ENCODE measurements around the gene ATCAY.
"Not testable (repeated sequence)": the region's sequence is repeated elsewhere in the genome, so short reads cannot be mapped to it uniquely, and the experiment has no call there.

Gene ATCAY

DNA sequence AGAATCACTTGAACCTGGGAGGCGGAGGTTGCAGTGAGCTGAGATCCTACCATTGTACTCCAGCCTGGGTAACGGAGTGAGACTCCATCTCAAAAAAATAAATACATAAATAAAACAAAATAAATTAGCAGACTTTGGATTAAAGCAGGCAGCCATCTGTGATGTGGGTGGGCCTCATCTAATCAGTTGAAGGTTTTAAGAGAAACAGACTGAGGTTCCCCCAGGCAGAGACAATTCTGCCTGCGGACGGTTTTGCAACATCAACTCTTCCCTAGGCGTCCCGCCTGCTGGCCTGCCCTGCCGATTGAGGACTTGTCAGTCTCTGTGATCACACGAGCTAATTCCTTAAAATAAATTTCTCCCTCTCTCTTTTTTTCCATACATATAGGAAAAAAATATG is 23.7 kb downstream of the ATCAY start:
- DNase-seq, result no peak

DNA sequence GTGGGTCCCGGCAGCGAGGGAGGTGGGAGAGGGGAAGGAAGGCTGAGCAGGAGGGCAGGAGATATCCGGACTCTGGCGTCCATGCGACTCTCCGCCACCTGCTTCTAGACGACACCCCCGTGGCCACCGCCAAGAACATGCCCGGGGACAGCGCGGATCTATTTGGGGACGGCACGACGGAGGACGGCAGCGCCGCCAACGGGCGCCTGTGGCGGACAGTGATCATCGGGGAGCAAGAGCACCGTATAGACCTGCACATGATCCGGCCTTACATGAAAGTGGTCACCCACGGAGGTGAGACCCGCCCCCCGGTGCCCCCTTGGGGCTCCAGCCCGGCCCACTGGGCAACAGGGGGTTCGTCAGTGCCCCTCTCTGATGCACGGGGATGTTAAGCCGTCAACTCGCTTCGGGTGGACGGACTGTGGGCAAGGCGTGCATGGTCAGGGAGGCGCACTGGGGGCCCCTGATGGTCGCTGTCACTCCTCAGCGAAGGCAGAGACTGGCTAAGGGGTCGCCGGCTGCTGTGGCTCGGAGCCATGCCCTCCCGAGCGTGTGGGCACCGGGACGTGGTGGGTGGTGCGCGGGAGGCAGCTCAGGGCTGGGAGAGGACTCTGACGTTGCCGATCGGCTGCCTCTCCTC is 27.3 kb downstream of the ATCAY start:
- no peak for DNase-seq

DNA sequence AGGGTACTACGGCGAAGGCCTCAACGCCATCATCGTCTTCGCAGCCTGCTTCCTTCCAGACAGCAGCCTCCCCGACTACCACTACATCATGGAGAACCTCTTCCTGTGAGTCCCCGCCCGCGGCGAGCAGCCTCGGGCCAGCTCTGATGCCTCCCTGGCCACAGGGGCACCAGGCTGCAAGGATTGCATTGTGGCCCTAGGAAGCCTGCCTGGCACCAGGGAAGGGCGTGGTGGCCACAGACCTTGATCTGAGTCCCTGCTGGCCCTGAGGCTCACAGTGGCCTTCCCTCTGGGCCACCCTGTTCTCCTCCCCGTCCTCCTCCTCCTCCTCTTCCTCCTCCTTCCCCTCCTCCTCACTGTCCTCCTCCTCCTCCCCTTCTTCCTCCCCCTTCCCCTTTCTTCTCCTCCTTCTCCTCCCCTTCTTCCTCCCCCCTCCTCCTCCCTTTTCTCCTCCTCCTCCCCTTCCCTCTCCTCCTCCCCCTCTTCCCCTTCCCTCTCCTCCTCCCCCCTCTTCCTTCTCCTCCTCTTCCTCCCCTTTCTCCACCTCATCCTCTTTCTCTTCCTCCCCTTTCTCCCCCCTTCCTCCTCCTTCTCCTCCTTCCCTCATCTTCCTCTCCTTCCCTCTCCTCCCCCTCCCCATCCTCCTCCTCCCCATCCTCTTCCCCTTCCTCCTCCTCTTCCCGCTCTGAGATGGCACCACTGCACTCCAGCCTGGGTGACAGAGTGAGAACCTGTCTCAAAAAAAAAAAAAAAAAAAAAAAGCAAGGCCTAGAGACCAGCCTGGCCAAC is 28.0 kb downstream of the ATCAY start:
- DNase-seq, result no peak

DNA sequence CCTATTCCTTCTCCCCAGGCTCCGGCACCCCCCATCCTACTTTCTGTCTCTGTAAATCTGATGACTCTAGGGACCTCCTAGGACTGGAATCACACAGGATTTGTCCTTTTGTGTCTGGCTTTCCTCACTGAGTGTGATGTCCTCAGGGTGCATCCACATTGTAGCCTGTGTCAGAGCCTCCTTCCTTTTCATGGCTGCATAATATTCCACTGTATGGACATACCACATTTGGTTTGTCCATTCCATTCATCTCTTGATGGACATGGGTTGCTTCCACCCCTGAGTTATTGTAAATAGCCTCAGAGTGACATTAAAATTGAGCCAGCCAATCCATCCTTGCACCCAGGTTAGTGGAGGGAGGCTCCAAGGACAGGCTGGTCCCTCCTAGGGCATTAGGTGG is 29.6 kb downstream of the ATCAY start:
- no peak for DNase-seq

DNA sequence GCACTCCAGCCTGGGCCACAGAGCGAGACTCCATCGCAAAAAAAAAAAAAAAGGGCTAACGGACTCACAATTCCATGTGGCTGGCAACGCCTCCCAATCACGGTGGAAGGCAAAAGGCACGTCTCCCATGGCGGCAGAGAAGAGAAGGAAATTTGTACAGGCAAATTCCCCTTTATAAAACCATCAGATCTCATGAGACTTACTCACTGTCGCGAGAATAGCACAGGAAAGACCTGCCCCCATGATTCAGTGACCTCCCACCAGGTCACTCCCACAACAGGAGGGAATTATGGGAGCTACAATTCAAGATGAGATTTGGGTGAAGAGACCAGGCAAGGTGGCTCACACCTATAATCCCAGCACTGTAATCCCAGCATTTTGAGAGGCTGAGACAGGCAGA is 33.7 kb downstream of the ATCAY start:
- DNase-seq, result no peak

DNA sequence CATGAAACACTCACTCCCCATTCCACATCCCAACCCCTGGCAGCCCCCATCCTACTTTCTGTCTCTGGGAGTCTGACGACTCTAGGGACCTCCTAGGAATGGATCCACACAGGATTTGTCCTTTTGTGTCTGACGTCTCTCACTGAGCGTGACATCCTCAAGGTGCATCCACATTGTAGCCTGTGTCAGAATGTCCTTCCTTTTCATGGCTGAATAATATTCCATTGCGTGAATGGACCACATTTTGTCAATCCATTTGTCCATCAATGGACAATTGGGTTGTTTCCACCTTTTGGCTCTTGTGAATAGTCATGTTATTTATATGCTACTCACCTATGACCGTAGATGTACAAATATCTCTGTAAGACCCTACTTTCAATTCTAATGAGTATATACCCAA is 35.5 kb downstream of the ATCAY start:
- no peak for DNase-seq

DNA sequence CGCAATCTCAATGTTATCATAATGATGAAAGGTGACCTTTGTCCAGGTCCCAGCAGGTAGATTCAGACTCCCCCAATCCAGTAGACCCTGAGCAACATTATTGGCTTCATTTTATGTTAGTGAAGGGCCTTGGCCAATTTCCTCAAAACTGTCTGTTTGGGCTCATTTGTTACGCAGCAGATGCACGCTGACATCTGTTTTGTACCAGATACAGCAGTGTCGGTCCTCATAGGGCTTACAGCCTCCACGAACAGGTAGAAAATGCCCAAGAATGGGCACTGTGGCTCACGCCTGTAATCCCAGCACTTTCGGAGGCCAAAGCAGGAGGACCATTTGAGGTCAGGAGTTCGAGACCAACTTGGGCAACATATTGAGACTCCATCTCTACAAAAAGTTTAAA is 39.3 kb downstream of the ATCAY start:
- no peak for DNase-seq

DNA sequence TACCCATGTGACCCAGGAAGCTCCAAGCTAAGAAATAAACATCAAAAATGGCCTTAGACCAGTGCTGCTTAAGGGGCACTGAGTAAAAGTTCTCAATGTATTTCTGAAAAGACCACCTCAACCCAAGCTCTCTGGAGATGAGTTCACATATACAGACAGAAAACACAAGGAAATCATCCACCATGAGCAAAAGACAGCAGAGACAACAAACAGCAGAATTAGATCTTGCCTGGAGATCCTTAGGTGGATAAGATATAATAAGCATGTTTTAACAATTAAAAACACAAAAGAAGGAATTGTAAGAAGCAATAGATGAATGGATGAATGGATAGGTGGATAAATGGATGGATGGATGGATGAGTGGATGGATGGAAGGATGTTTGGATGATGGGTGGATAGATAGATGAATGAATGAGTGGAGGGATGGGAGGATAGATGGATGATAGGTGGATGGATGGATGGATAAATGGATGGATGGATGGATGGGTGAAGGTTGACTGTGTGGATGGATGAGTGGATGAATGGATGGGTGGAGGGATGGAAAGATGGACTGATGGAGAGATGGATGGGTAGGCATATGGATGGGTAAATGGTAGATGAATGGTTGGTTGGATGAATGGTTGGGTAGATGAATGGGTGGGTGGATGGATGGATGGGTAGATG is 42.7 kb downstream of the ATCAY start:
- DNase-seq, result no peak

DNA sequence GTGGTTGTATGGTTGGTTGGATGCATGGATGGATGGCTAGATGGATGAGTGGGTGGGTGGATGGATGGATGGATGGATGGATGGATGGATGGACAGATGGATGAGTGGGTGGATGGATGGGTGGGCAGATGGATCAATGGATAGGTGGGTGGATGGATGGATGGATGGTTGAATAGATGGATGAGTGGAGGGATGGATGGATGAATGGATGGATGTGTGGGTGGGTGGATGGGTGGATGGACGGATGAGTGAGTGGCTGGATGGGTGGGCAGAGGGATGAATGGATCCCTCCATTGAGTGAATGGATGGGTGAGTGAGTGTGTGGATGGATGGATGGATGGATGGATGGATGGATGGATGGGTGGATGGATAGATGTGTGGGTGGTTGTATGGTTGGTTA is 43.4 kb downstream of the ATCAY start:
- DNase-seq, result no peak

DNA sequence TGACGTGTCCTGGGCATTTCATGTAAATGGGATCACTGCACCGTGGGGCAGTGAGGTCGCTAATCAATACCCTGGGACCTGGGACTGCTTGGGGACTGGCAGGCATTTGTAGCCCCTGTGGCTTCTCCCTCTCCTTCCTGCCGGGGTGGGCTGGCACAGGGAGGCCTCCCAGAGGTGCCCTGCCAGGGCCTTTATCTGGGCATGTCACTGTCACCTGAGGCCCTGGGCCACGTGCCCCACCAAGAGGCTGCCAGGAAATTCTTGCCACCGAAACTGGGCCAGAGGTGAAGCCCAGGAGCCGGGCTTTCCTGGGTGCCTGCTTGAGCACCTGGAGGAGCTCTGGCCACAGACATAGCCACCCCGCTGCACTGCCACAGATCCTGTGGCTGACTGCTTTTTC is 50.6 kb downstream of the ATCAY start:
- no peak for DNase-seq

DNA sequence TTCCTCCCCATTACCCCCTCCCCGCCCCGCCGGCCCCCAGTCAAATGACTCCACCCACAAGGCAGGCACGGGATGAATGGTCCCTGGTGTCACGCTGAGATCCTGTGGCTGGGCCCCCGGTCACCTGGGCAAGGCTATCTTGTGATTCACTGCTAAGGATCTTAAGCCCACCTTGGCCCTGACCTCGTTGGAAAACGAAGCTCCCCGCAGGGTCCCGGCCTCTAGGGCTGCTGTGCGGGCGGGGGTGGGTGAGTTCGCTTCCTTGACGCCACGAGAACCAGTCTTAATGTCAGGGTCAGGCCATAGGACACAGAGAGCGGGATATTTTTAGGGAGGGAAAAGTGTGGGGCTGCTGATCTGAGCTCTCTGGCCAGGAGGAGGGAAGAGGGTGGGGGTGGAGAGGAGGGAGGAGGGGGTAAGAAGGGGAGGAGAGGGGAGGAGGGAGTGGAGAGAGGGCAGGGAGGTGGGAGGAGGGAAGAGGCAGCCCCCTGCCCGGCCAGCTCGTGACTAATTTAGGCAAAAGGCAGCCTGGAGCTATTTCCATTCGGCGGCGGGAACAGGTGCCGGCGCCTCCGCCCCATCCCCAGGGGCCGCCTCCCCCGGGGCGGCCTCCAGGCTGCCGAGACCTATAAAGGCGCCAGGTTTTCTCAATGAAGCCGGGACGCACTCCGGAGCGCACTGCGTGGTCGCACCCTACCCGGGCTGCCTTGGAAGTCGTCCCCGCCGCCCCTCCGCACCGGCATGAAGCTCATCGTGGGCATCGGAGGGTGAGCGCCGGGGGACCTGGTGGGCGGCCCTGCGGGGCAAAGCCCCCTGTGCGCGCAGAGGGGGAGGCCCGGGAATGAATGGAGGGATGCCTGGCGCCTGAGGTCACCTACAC is 52.7 kb downstream of the ATCAY start, which contains the start of gene NMRK2:
Gene NMRK2, plus strand, starts transcription at position 139 of the 880 bp plus-strand sequence. Its CDS starts 603 bp downstream, at position 742.
- DNase-seq, result no peak

DNA sequence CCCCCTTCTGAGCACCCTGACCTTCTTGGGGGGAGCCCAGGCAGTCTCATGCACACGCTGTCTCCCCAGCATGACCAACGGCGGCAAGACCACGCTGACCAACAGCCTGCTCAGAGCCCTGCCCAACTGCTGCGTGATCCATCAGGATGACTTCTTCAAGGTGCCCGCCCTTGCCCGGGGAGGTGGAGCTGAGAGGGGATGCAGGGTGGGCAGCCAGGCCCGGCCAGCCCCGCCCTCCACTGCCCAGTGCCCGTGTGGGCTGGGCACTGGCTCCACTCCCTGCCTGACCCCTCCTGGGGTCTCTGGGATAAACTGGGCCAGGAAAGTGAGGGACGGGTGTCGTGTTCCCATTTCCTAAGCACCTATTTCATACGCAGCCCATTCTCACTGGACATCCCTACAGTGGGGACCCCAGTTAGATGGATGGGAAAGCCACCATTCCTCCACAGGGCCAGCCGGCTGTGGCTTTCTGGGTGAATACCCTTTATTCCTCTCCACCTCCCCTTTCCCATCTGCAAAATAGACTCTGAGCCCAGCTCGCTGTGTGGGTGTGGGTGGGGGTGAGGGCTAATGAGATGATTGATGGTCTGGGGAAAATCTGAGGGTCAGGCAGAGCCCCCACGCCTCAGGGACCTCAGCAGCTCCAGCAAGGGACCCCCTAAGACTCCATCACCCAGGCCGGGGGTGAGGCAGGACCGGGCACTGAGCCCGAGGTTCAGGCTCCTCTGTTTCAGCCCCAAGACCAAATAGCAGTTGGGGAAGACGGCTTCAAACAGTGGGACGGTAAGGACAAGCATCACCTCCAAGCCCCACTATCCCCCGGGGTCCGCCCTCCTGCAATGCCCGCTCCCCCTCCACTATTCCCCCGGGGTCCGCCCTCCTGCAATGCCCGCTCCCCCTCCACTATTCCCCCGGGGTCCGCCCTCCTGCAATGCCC is 56.3 kb downstream of the ATCAY start:
- DNase-seq, result no peak

DNA sequence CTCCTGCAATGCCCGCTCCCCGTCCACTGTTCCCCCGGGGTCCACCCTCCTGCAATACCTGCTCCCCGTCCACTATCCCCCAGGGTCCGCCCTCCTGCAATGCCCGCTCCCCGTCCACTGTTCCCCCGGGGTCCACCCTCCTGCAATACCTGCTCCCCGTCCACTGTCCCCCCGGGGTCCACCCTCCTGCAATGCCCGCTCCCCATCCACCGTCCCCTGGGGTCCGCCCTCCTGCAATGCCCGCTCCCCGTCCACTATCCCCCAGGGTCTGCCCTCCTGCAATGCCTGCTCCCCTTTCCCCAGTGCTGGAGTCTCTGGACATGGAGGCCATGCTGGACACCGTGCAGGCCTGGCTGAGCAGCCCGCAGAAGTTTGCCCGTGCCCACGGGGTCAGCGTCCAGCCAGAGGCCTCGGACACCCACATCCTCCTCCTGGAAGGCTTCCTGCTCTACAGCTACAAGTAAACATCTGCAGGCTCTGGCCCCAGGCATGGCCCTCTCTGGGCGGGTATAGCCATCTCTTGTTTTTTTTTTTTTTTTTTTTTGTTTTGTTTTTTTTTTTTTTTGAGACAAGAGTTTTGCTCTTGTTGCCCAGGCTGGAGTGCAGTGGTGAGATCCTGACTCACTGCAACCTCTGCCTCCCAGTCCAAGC is 57.9 kb downstream of the ATCAY start:
- not testable (repeated sequence) for DNase-seq

DNA sequence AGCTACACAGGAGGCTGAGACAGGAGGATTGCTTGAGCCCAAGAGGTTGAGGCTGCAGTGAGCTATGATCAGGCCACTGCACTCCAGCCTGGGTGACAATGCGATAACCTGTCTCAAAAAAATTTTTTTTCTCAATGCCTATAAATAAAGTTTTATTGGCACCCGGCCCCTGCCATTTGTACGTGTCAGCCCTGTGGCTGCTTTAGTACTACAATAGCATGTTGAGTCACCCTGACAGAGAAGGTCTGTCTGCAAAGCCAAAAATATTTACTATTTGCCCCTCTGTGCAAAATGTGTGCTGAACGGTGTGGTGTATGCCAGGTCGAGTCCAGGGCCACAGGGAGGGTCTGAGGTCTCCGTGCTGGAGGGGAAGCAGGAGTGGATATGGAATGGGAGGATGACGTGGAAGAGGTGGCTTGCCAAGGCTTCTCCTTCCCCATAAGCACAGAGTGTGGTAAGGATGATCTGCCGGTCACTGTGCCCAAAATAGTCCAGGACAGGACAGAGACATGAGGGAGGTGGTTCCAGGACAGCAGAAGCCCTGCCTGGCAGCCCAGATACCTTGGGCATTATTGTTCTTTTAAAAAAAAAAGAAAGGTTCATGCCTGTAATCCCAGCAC is 62.4 kb downstream of the ATCAY start:
- no peak for DNase-seq

DNA sequence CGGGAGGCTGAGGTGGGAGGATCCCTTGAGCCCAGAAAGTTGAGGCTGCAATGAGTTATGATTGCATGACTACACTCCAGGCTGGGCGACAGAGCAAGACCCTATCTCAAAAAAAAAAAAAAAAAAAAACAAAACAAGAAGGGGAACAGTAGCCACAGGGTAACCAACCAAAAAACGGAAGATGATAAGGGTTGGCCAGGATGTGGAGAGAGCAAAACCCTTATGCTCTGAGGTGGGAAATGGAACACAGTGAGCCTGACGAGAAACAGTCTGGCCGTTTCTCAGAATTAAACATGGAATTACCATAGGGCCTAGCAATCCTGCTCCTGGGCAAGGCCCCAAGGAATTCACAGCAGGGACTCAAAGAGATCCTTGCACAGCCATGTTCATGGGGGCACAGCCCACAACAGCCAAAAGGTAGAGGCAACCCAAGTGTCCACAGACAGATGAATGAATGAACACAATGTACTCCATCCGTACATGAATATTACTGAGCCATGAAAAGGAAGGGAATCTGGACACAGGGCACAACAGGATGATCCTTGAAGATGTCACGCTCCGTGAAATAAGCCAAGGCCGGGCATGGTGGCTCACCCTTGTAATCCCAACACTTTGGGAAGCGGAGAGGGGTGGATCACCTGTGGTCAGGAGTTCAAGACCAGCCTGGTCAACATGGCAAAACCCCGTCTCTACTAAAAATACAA is 63.7 kb downstream of the ATCAY start:
- no peak for DNase-seq

DNA sequence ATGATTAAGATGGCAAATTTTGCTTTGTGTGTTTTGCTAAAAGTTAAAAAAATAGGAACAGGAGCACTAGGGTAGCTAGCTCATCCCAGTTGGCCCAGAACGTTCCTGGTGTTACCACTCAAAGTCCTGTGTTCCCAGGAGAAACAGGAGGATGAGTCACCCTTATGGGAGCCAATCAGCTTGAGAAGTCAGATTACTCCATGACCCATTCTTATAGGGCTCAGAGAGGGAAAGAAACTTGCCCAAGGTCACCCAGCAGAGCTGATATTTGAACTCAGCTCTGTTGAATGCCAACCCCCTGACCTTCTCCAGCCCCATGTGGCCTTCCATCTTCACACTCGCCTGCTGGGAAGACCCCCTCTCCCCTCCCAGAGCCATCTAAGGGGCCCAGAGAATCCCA is 65.4 kb downstream of the ATCAY start:
- DNase-seq, result no peak

DNA sequence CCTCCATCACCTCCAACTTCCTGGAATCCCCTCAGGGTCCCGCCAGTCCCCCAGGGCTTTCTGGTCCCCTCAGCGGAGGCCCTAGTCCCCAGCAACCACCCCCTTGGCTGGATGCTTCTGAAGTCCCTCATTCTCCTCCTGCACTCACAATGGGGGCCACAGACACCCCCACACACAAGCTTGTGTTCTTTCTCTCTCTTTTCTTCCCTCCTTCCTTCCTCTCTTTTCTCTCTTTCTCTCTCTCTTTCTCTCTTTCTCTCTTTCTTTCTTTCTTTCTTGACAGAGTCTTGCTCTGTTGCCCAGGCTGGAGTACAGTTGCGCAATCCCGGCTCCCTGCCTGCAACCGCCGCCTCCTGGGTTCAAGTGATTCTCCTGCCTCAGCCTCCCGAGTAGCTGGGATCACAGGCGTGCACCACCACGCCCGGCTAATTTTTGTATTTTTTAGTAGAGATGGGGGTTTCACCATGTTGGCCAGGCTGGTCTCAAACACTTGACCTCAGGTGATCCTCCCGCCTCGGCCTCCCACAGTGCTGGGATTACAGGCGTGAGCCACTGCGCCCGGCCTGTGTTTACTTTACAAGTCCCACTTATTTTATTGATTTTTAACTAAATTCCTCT is 66.9 kb downstream of the ATCAY start:
- DNase-seq, result not testable (repeated sequence)

DNA sequence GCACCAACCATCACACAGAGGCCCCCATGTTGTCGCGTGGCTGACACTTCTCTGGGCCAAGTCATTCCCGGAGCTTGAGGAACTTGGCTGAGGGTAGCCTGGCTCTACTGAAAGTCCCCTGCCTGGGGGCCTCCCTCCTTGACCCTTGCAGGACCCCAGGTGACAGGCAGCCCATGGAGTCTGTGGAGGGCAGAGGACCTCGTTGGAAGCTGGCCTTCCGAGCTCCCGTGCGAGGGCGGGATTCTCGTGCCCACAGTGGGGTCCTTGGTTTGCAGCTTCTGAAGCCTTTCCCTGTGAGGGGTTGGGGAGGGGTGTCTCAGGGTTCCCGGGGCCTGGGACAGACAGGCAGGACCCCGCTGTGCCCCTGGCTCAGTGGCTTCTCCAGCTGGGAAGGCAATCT is 68.8 kb downstream of the ATCAY start:
- DNase-seq, result no peak

DNA sequence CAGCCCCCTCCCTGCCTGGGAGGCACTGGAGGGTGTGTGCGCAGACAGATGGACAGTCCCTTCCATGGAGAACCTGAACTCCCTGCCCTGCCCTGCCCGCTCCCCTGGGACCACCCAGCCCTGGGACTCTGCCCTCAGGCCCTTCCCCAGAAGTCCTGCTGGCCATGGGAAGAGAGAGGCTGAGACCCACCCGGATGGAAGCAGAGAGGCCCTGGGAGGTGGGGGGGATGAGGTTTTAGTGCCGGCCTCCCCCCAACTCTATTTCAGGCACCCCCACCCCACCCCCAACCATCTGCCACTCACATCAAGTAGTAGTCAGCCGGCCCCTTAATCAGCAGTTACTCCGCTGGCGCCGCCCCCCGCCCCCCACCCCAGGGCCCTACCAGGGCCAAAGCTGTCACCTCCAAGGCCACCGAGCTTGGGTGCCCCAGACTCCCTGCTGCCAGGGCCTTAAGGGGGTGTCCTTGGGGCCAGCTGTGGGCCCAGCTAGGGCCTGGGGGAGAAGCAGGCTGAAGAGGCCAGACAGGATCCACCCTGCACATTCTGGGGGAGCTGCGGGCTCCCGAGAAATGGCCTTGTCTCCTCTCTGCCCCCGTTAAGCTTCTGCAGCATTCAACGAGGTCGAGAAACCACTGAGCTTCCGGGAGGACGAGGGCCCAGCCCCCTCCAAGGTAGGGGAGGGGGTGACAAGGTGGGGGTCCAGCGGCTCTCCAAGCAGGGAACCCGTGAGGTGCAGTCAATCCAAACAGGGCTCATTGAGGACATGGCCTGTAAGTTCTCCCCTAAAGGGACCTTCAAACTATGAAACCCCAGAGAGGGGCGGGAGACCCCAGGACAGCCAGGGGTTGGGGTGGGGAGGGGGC is 69.7 kb downstream of the ATCAY start:
- DNase-seq, result no peak

Data from CD4-positive, alpha-beta T cell treated with Interleukin-1 beta for 1 hour (primary cell).